Stimulated activated naive CD8-positive, alpha-beta T cell treated with anti-CD3 and anti-CD28 coated beads, Interleukin-15, Interleukin-2, amounts not matched to agents 100 ng/mL and 50 ng/mL, for 24 hours (primary cell): ENCODE data around the gene MRM1.

ENCODE experiments used
- H3K27ac Mint-ChIP-seq: one replicate; pipeline ENCODE4 v1.8.0; 2021; ENCODE audit warnings: mild to moderate bottlenecking, mixed read lengths
- H3K27me3 Mint-ChIP-seq: one replicate; pipeline ENCODE4 v1.8.0; 2021; ENCODE audit warnings: mixed read lengths
- H3K36me3 Mint-ChIP-seq: one replicate; pipeline ENCODE4 v1.8.0; 2021; ENCODE audit warnings: low read depth, mixed read lengths
- H3K4me1 Mint-ChIP-seq: one replicate; pipeline ENCODE4 v1.8.0; 2021; ENCODE audit warnings: low read depth, mixed read lengths
- H3K4me3 Mint-ChIP-seq: one replicate; pipeline ENCODE4 v1.8.0; 2021; ENCODE audit warnings: mild to moderate bottlenecking, mixed read lengths
- H3K9me3 Mint-ChIP-seq: one replicate; pipeline ENCODE4 v1.8.0; 2021; ENCODE audit warnings: mixed read lengths

Gene MRM1, protein sequence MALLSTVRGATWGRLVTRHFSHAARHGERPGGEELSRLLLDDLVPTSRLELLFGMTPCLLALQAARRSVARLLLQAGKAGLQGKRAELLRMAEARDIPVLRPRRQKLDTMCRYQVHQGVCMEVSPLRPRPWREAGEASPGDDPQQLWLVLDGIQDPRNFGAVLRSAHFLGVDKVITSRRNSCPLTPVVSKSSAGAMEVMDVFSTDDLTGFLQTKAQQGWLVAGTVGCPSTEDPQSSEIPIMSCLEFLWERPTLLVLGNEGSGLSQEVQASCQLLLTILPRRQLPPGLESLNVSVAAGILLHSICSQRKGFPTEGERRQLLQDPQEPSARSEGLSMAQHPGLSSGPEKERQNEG

DNA sequence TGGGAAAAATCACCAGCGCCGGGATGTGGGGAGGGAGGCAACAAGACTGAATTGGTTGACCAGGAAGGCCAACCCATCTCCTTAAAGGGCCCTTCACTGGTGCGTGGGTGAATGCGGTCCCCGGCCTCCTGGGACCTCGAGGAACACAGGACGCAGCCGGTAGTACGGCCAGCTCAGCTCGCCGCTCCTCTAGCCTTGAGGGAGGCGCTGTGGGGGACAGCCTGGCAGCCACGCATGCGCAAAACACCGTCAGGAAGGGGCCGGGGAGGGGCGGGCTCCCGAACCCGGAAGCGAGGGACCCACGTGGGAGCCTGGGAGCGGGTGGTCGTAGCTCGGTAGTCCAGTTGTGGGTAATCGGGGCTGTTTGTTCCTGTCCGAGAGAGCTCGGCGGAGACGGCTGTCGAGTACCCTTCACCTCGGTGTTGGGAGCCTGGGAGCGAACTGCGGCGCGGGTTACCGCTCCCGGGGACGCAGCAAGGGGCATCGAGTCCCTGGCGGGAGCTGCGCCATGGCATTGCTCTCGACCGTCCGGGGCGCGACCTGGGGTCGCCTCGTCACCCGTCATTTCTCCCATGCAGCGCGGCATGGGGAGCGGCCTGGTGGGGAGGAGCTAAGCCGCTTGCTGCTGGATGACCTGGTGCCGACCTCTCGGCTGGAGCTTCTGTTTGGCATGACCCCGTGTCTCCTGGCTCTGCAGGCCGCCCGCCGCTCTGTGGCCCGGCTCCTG is at the start of gene MRM1:
TSS of gene MRM1 (plus strand) at position 281 of the 727 bp plus-strand sequence. CDS start at position 509, 228 bp downstream.
- Mint-ChIP-seq H3K27me3 (no peaks in the 10 kb centered on the region), H3K4me1 (peaks cover 41% of the 10 kb centered on the region), H3K4me3 (peak within 1 kb of the TSS; percentile 92), H3K9me3 (no peaks in the 10 kb centered on the region), H3K36me3 (peaks cover 25% of the 10 kb centered on the region), H3K27ac (peak within 1 kb of the TSS; percentile 91)

GRCh38 chr17:36553459-36553858 is 47.9 kb upstream of the MRM1 start:
- Mint-ChIP-seq H3K4me3 (peak overlapping the region; percentile 9), H3K9me3 (no peaks in the 10 kb centered on the region), H3K27ac (peak overlapping the region; percentile 68), H3K4me1 (peaks cover 63% of the 10 kb centered on the region), H3K36me3 (peaks cover 48% of the 10 kb centered on the region), H3K27me3 (no peaks in the 10 kb centered on the region)

- H3K4me3 Mint-ChIP-seq = no peak overlapping the region
- H3K4me1 Mint-ChIP-seq = peaks cover 9% of the 10 kb centered on the region
- no peaks in the 10 kb centered on the region for H3K27me3 Mint-ChIP-seq
- H3K36me3 Mint-ChIP-seq = peaks cover 62% of the 10 kb centered on the region
- H3K9me3 Mint-ChIP-seq = no peaks in the 10 kb centered on the region
- no peak overlapping the region for H3K27ac Mint-ChIP-seq
Measured at GRCh38 chr17:36566081-36566480, 35.3 kb upstream of the MRM1 start.

DNA sequence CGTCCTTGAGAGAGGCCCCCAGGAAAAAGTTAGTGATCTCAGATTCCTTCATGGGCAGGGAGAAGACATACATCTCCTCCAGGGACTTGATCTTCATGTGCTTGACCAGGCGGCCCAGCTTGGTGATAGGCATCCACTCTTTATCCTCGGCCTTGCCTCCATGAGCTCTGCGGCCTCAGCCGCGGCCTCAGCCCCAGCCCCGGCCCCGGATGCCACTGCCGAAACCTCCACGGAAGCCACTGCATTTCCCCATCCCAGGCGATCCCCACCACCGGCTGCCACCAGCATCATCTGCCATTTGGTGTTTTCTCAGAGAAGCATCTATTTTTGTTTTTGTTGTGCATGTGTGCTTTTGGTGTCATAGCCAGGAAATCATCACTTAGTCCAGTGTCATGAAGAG is 26.4 kb upstream of the MRM1 start:
- Mint-ChIP-seq H3K4me3 (no peak overlapping the region), H3K36me3 (peaks cover 68% of the 10 kb centered on the region), H3K27ac (no peak overlapping the region), H3K4me1 (peaks cover 8% of the 10 kb centered on the region), H3K9me3 (no peaks in the 10 kb centered on the region), H3K27me3 (no peaks in the 10 kb centered on the region)

GRCh38 chr17:36576793-36577192 is 24.6 kb upstream of the MRM1 start:
- no peak overlapping the region for H3K4me3 Mint-ChIP-seq
- H3K27me3 Mint-ChIP-seq = no peaks in the 10 kb centered on the region
- no peak overlapping the region for H3K27ac Mint-ChIP-seq
- H3K4me1 Mint-ChIP-seq = peaks cover 8% of the 10 kb centered on the region
- peaks cover 79% of the 10 kb centered on the region for H3K36me3 Mint-ChIP-seq
- no peaks in the 10 kb centered on the region for H3K9me3 Mint-ChIP-seq

DNA sequence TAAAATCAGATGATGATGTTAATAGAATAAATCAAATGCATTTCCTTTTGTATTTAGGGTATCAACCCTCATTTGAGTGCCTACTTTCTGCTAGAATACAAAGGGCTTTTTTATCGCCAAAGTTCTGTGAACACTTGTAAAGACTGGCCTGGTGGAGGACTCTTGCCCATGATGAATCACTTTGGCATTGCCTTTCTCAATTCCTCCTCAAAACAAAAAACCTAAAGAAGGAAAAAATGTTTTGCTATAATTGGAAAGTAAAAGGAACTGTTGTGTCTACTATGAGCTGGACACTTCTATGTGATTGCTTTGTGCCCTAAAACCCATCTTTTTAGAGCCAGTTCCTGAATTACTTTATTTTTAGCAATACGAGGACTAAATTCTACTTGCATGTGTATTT is 22.7 kb upstream of the MRM1 start:
- no peak overlapping the region for H3K4me3 Mint-ChIP-seq
- peaks cover 68% of the 10 kb centered on the region for H3K36me3 Mint-ChIP-seq
- H3K9me3 Mint-ChIP-seq = no peaks in the 10 kb centered on the region
- no peaks in the 10 kb centered on the region for H3K4me1 Mint-ChIP-seq
- H3K27me3 Mint-ChIP-seq = no peaks in the 10 kb centered on the region
- no peak overlapping the region for H3K27ac Mint-ChIP-seq

- no peaks in the 10 kb centered on the region for H3K4me1 Mint-ChIP-seq
- peaks cover 54% of the 10 kb centered on the region for H3K36me3 Mint-ChIP-seq
- H3K27me3 Mint-ChIP-seq = no peaks in the 10 kb centered on the region
- no peak overlapping the region for H3K4me3 Mint-ChIP-seq
- H3K27ac Mint-ChIP-seq = no peak overlapping the region
- H3K9me3 Mint-ChIP-seq = no peaks in the 10 kb centered on the region
Measured at GRCh38 chr17:36583787-36584186, 17.6 kb upstream of the MRM1 start.

- H3K9me3 Mint-ChIP-seq = no peaks in the 10 kb centered on the region
- peaks cover 14% of the 10 kb centered on the region for H3K4me1 Mint-ChIP-seq
- H3K27me3 Mint-ChIP-seq = no peaks in the 10 kb centered on the region
- H3K36me3 Mint-ChIP-seq = peaks cover 48% of the 10 kb centered on the region
- no peak overlapping the region for H3K4me3 Mint-ChIP-seq
- no peak overlapping the region for H3K27ac Mint-ChIP-seq
Measured at GRCh38 chr17:36586138-36586537, 15.2 kb upstream of the MRM1 start.

DNA sequence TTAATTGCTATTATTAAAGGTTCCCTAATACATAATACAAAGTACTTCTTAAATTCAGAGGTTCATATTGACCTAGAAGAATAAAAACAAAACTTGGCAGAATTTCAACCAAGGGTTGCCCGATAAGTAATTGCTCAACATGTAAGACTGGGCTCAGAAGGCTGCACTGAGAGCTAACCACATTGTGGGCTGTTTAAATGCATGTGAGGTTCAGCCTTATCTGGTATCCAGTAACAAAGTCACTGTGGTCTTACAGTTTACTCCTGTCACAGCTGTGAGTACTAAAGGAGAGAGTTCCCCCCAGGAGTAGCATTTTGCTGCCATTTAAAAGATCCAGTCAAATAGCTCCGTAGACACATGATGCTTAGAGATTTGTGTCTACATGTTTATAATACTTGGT is 11.3 kb upstream of the MRM1 start:
- H3K4me3 Mint-ChIP-seq = no peak overlapping the region
- peaks cover 37% of the 10 kb centered on the region for H3K36me3 Mint-ChIP-seq
- H3K4me1 Mint-ChIP-seq = peaks cover 32% of the 10 kb centered on the region
- no peaks in the 10 kb centered on the region for H3K9me3 Mint-ChIP-seq
- H3K27ac Mint-ChIP-seq = no peak overlapping the region
- H3K27me3 Mint-ChIP-seq = no peaks in the 10 kb centered on the region

DNA sequence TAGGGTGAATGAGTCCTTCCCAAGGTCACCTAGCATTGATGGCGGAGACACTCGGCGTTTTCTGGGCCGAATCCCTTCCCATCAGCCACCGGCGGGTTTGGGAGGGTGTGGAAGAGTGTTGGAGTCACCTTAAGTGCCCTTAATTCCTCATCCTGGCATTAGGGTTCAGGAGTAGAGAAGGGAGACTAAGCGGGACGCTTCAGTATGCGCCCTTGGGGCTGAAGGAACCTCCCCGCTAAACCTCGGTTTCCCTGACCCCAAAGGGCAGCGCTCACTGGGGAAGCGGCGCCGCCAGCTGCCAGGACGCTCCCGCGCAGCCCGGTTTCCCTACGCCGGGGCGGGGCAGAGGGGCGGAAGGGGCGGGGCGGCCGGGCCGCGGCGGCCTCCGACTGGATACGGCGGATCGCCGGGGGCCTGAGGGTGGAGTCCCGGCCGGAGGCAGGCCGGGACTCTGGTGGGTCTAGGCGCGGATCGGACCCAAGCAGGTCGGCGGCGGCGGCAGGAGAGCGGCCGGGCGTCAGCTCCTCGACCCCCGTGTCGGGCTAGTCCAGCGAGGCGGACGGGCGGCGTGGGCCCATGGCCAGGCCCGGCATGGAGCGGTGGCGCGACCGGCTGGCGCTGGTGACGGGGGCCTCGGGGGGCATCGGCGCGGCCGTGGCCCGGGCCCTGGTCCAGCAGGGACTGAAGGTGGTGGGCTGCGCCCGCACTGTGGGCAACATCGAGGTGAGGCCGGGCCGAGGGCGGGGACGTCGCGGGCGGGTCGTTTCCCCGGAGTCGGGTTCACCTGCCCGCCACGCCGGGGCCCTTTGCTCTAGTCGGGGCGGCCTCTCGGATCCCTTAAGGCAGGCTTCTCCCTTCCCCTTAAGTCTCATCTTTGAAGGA is 9.7 kb upstream of the MRM1 start, which contains the start of gene DHRS11:
TSS of gene DHRS11 (plus strand) at position 446 of the 882 bp plus-strand sequence. CDS start at position 577, 131 bp downstream.
- peaks cover 34% of the 10 kb centered on the region for H3K36me3 Mint-ChIP-seq
- H3K4me1 Mint-ChIP-seq = peaks cover 32% of the 10 kb centered on the region

GRCh38 chr17:36592316-36592715 is 9.1 kb upstream of the MRM1 start:
- H3K9me3 Mint-ChIP-seq = no peaks in the 10 kb centered on the region
- H3K36me3 Mint-ChIP-seq = peaks cover 29% of the 10 kb centered on the region
- H3K27ac Mint-ChIP-seq = no peak overlapping the region
- H3K4me3 Mint-ChIP-seq = peak overlapping the region; percentile 83
- peaks cover 32% of the 10 kb centered on the region for H3K4me1 Mint-ChIP-seq
- H3K27me3 Mint-ChIP-seq = no peaks in the 10 kb centered on the region

More for the DNA sequence above, 9.7 kb upstream of the MRM1 start, which contains the start of gene DHRS11:
- peak within 1 kb of the TSS; percentile 26 for H3K27ac Mint-ChIP-seq
- H3K4me3 Mint-ChIP-seq = peak within 1 kb of the TSS; percentile 83
- no peaks in the 10 kb centered on the region for H3K27me3 Mint-ChIP-seq
- H3K9me3 Mint-ChIP-seq = no peaks in the 10 kb centered on the region

DNA sequence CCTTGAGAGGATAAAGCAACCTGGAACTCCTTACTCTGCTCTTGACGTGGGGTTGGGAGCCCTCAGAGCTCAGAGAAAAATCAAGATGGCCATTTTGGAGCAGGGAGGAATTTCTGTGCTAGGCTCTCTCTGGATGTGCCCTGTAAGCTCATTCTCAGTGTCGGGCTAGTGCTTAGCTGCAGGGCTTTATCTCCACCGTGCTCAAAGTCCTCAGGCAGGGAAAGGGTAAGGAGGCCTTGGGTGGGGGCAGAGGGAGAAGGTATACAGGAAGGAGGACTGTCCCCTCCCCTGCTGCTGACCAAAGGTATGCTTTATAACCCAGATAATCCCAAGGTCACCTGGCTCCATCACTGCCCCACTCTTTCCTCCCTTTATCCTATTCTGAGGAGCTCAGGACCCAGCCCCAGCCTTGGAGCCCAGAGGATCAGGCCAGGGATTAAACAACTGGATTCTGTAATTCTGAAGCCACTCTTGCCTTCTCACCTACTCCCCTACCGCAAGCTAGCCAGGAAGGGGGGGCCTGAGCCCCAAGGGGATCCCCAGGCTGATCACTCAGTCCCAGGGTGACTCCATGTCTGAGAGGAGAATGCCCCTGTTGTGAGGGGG is 8.6 kb upstream of the MRM1 start:
- H3K36me3 Mint-ChIP-seq = peaks cover 24% of the 10 kb centered on the region
- H3K9me3 Mint-ChIP-seq = no peaks in the 10 kb centered on the region
- H3K4me3 Mint-ChIP-seq = peak overlapping the region; percentile 83
- H3K4me1 Mint-ChIP-seq = peaks cover 32% of the 10 kb centered on the region
- H3K27ac Mint-ChIP-seq = no peak overlapping the region
- no peaks in the 10 kb centered on the region for H3K27me3 Mint-ChIP-seq

- Mint-ChIP-seq H3K36me3 (peaks cover 20% of the 10 kb centered on the region), H3K4me3 (no peak overlapping the region), H3K4me1 (peaks cover 32% of the 10 kb centered on the region), H3K9me3 (no peaks in the 10 kb centered on the region), H3K27ac (no peak overlapping the region), H3K27me3 (no peaks in the 10 kb centered on the region)
Measured at GRCh38 chr17:36593656-36594316, 7.6 kb upstream of the MRM1 start.
